HEK293T (cell line): ENCODE data around the gene MAST4.

ENCODE experiments used
- CTCF ChIA-PET: fragments of 350-600 bp; formaldehyde crosslinking; extraction: SDS; loops from one replicate; lab custom pipeline; 2021; ENCODE audit warnings: antibody characterized with exemption, inconsistent platforms; lab: Yijun Ruan, JAX
- POLR2A ChIA-PET: fragments of 350-600 bp; formaldehyde crosslinking; extraction: SDS; loops from one replicate; lab custom pipeline; 2020; ENCODE audit warnings: antibody characterized with exemption, inconsistent platforms; lab: Yijun Ruan, JAX
- DNase-seq: peaks from one replicate; pipeline ENCODE4 v3.0.0; 2012; ENCODE audit warnings: mixed read lengths; ENCODE audit errors: extremely low spot score
- ARNT ChIP-seq: fragments of 450-650 bp; IDR thresholded peaks from 2 replicates; pipeline ENCODE4 v1.6.1; 2017; ENCODE audit warnings: mild to moderate bottlenecking
- BHLHE40 ChIP-seq: fragments of 450-650 bp; IDR thresholded peaks from 2 replicates; pipeline ENCODE4 v1.6.1; 2016; ENCODE audit warnings: mild to moderate bottlenecking, moderate library complexity, borderline replicate concordance
- CTBP1 ChIP-seq: fragments of 450-650 bp; IDR thresholded peaks from 2 replicates; pipeline ENCODE4 v1.6.1; 2016; ENCODE audit warnings: borderline replicate concordance
- ELF4 ChIP-seq: fragments of 450-650 bp; IDR thresholded peaks from 2 replicates; pipeline ENCODE4 v1.6.1; 2017; ENCODE audit warnings: antibody characterized with exemption
- FOXA1 ChIP-seq: fragments of 450-650 bp; IDR thresholded peaks from 2 replicates; pipeline ENCODE4 v1.6.1; 2016; ENCODE audit warnings: mild to moderate bottlenecking
- FOXK2 ChIP-seq: fragments of 450-650 bp; IDR thresholded peaks from 2 replicates; pipeline ENCODE4 v1.6.1; 2016; ENCODE audit warnings: mild to moderate bottlenecking
- FOXM1 ChIP-seq: fragments of 450-650 bp; IDR thresholded peaks from 2 replicates; pipeline ENCODE4 v1.6.1; 2017; ENCODE audit warnings: mild to moderate bottlenecking, borderline replicate concordance
- HDGF ChIP-seq: fragments of 450-650 bp; IDR thresholded peaks from 2 replicates; pipeline ENCODE4 v1.6.1; 2017; ENCODE audit warnings: antibody characterized with exemption, borderline replicate concordance
- L3MBTL2 ChIP-seq: fragments of 450-650 bp; conservative IDR thresholded peaks from 2 replicates; pipeline ENCODE4 v1.6.1; 2016; ENCODE audit warnings: mild to moderate bottlenecking
- LEF1 ChIP-seq: fragments of 450-650 bp; IDR thresholded peaks from 2 replicates; pipeline ENCODE4 v1.6.1; 2017; ENCODE audit warnings: mild to moderate bottlenecking, borderline replicate concordance
- NFRKB ChIP-seq: fragments of 450-650 bp; IDR thresholded peaks from 2 replicates; pipeline ENCODE4 v1.6.1; 2016; ENCODE audit warnings: mild to moderate bottlenecking, moderate library complexity
- SP1 ChIP-seq: fragments of 450-650 bp; IDR thresholded peaks from 2 replicates; pipeline ENCODE4 v1.6.1; 2017
- SUZ12 ChIP-seq: fragments of 450-650 bp; IDR thresholded peaks from 2 replicates; pipeline ENCODE4 v1.6.1; 2016; ENCODE audit warnings: mild to moderate bottlenecking
- TARDBP ChIP-seq: fragments of 450-650 bp; IDR thresholded peaks from 2 replicates; pipeline ENCODE4 v1.6.1; 2016
- ZNF384 ChIP-seq: fragments of 450-650 bp; IDR thresholded peaks from 2 replicates; pipeline ENCODE4 v1.6.1; 2016
- TF ChIP-seq, protein P1 (sequence below): fragments of 450-650 bp; IDR thresholded peaks from 2 replicates; pipeline ENCODE4 v1.6.1; 2016

The MAST4 gene

DNA sequence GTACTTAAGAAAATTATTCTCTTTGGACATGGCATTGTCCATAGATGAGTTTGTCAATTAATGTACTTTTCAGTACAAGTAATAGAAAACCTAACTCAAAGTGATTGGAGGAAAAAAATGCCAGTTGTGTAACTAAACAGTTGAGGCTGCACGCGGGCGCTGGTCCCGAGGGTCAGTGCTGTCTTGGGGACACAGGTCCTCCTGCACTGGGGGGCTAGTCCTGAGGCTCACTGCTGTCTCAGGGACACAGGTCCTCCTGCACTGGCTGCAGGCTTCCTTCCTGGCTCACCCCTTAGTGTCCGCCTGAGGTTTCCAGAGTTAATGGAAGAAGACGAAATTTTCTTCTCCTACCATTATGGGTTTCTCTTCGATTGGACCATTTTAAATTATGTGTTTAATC, 319.3 kb downstream of the MAST4 start:
- ChIA-PET POLR2A (no interaction called here), CTCF (no interaction called here)
- DNase-seq, result no peak
- TF ChIP-seq HDGF (no peak), ELF4 (no peak), CTBP1 (no peak), SUZ12 (no peak), FOXA1 (no peak), FOXM1 (no peak), ZNF384 (no peak), LEF1 (no peak), SP1 (no peak), TARDBP (no peak), NFRKB (no peak)

GRCh38 chr5:66922881-66923280, 326.7 kb downstream of the MAST4 start:
- no peak for TF ChIP-seq SUZ12
- TF ChIP-seq SP1, result no peak
- TF ChIP-seq CTBP1, result no peak
- no peak for TF ChIP-seq BHLHE40
- TF ChIP-seq, protein P1, sequence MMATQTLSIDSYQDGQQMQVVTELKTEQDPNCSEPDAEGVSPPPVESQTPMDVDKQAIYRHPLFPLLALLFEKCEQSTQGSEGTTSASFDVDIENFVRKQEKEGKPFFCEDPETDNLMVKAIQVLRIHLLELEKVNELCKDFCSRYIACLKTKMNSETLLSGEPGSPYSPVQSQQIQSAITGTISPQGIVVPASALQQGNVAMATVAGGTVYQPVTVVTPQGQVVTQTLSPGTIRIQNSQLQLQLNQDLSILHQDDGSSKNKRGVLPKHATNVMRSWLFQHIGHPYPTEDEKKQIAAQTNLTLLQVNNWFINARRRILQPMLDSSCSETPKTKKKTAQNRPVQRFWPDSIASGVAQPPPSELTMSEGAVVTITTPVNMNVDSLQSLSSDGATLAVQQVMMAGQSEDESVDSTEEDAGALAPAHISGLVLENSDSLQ, result no peak
- no peak for TF ChIP-seq TARDBP
- TF ChIP-seq FOXK2, result no peak
- no peak for TF ChIP-seq HDGF
- TF ChIP-seq NFRKB, result no peak
- TF ChIP-seq ZNF384, result no peak
- no peak for TF ChIP-seq L3MBTL2
- no peak for TF ChIP-seq FOXM1
- TF ChIP-seq ARNT, result no peak
- TF ChIP-seq FOXA1, result no peak
- no peak for TF ChIP-seq LEF1
- TF ChIP-seq ELF4, result no peak
- no peak for DNase-seq
- CTCF ChIA-PET, result no interaction called here
- POLR2A ChIA-PET, result no interaction called here

DNA sequence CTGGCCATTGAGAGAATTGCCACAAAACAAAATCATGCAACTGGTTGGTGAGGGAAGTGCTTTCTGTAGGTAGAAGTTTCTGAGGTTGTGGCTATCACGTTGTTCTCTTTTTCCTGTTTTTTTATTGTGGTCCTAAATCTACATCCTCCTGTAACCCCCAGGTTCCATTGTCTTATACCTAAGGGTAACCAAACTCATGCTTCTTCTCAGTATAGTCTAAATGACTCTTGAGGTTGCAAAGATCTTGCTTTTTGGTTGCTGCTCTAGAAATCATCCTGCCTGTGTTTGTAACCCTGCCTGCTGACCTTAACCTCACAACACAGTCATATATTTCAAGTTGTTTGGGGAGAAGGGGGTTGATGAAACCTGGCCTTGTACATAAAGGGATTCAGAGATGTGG, 327.3 kb downstream of the MAST4 start:
- DNase-seq, result no peak
- ChIA-PET POLR2A (no interaction called here), CTCF (no interaction called here)
- no peak for TF ChIP-seq SP1
- TF ChIP-seq TARDBP, result no peak
- no peak for TF ChIP-seq FOXA1
- no peak for TF ChIP-seq ZNF384
- TF ChIP-seq CTBP1, result no peak
- no peak for TF ChIP-seq BHLHE40
- TF ChIP-seq FOXK2, result no peak
- no peak for TF ChIP-seq ARNT
- TF ChIP-seq LEF1, result no peak

GRCh38 chr5:66923922-66924321, 327.7 kb downstream of the MAST4 start:
- no peak for DNase-seq
- TF ChIP-seq CTBP1, result no peak
- TF ChIP-seq ARNT, result no peak
- no peak for TF ChIP-seq ZNF384
- TF ChIP-seq HDGF, result no peak
- no peak for TF ChIP-seq SP1
- no peak for TF ChIP-seq FOXA1
- no peak for TF ChIP-seq FOXM1
- no peak for TF ChIP-seq FOXK2
- TF ChIP-seq, protein P1, result no peak
- TF ChIP-seq TARDBP, result no peak
- no peak for TF ChIP-seq LEF1
- no peak for TF ChIP-seq L3MBTL2
- no peak for TF ChIP-seq SUZ12
- no peak for TF ChIP-seq BHLHE40
- no peak for TF ChIP-seq NFRKB
- no peak for TF ChIP-seq ELF4
- ChIA-PET CTCF (no interaction called here), POLR2A (no interaction called here)

DNA sequence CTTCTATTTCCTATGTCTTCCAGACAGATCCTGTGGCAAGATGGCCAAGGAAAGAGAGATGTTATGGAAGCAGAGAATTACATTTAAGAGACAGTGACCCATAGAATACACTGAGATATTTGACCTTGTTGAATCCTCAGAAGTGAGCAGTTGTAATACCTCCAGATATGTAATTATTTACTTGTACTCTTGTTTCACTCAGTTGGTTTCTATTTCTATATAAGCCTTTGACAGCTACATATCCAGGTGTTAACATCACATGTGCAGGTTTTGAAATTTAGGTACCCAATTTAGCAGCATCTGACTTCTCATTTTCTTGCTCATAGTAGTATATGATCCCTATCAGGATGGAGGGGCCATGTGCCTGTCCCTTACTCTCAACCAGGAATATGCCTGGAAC, 330.9 kb downstream of the MAST4 start:
- no peak for DNase-seq
- ChIA-PET POLR2A (no interaction called here), CTCF (no interaction called here)
- TF ChIP-seq CTBP1 (no peak), NFRKB (no peak), FOXA1 (no peak), LEF1 (no peak), FOXK2 (no peak), ELF4 (no peak), FOXM1 (no peak), ARNT (no peak), L3MBTL2 (no peak), TARDBP (no peak), SP1 (no peak), BHLHE40 (no peak), ZNF384 (no peak), HDGF (no peak), SUZ12 (no peak)
- TF ChIP-seq, protein P1, result no peak

GRCh38 chr5:66929281-66929680, 333.1 kb downstream of the MAST4 start:
- ChIA-PET POLR2A (interaction anchor here (0.7 kb wide), 1 partner anchor 72 kb away, joined by 3 read pairs; no protein-coding TSS in a partner anchor), CTCF (no interaction called here)
- no peak for DNase-seq
- TF ChIP-seq SUZ12 (no peak), L3MBTL2 (no peak), TARDBP (no peak), ELF4 (no peak), BHLHE40 (no peak), ARNT (no peak), CTBP1 (no peak), FOXA1 (no peak)
